MM.1S (cell line): ENCODE data around the gene FAM3D.
"Not testable (repeated sequence)": the region's sequence is repeated elsewhere in the genome, so short reads cannot be mapped to it uniquely, and the experiment has no call there.

ENCODE experiments used
- DNase-seq: peaks from one replicate; pipeline ENCODE4 v3.0.0-alpha.2; 2015
- H2AFZ ChIP-seq: fragments of 300-600 bp; sonication (generic); 2 replicates; pipeline ENCODE4 v1.6.0; 2016; ENCODE audit warnings: antibody characterized with exemption, low read length
- H3F3A ChIP-seq: fragments of 300-600 bp; sonication (generic); 2 replicates; pipeline ENCODE4 v1.6.1; 2016; ENCODE audit warnings: mild to moderate bottlenecking, antibody characterized with exemption, low read length, moderate library complexity, mixed read lengths; ENCODE audit not compliant: insufficient read depth
- H3K27ac ChIP-seq: fragments of 300-600 bp; sonication (generic); 2 replicates; pipeline ENCODE4 v1.5.1; 2016; ENCODE audit warnings: mild to moderate bottlenecking, low read length
- H3K27me3 ChIP-seq: fragments of 300-600 bp; sonication (generic); replicated peaks from 2 replicates; pipeline ENCODE4 v1.6.0; 2016; ENCODE audit warnings: low read length; ENCODE audit not compliant: insufficient read depth
- H3K36me3 ChIP-seq: fragments of 300-600 bp; sonication (generic); replicated peaks from 2 replicates; pipeline ENCODE4 v1.6.1; 2016; ENCODE audit warnings: mild to moderate bottlenecking, low read length, mixed read lengths; ENCODE audit not compliant: insufficient read depth
- H3K4me1 ChIP-seq: fragments of 300-600 bp; sonication (generic); 2 replicates; pipeline ENCODE4 v1.6.1; 2016; ENCODE audit warnings: low read length, mixed read lengths
- H3K4me2 ChIP-seq: fragments of 300-600 bp; sonication (generic); 2 replicates; pipeline ENCODE4 v1.6.0; 2016; ENCODE audit warnings: low read depth, low read length
- H3K4me3 ChIP-seq: fragments of 300-600 bp; sonication (generic); 2 replicates; pipeline ENCODE4 v1.5.1; 2016; ENCODE audit warnings: low read length, mixed read lengths
- H3K79me2 ChIP-seq: fragments of 300-600 bp; sonication (generic); 2 replicates; pipeline ENCODE4 v1.6.1; 2016; ENCODE audit warnings: mixed run types, low read length, mixed read lengths
- H3K9ac ChIP-seq: fragments of 300-600 bp; sonication (generic); 2 replicates; pipeline ENCODE4 v1.6.1; 2016; ENCODE audit warnings: low read length, mixed read lengths
- H3K9me2 ChIP-seq: fragments of 300-600 bp; sonication (generic); replicated peaks from 2 replicates; pipeline ENCODE4 v1.6.1; 2016; ENCODE audit warnings: mild to moderate bottlenecking, low read length, mixed read lengths; ENCODE audit not compliant: insufficient read depth
- H3K9me3 ChIP-seq: fragments of 300-600 bp; sonication (generic); replicated peaks from 2 replicates; pipeline ENCODE4 v1.6.1; 2016; ENCODE audit warnings: mild to moderate bottlenecking, low read length, mixed read lengths; ENCODE audit not compliant: insufficient read depth
- H4K20me1 ChIP-seq: fragments of 300-600 bp; sonication (generic); 2 replicates; pipeline ENCODE4 v1.6.1; 2016; ENCODE audit warnings: mild to moderate bottlenecking, low read length, moderate library complexity, mixed read lengths; ENCODE audit not compliant: insufficient read depth
- EZH2 ChIP-seq: fragments of 300-600 bp; sonication (generic); optimal IDR thresholded peaks from 2 replicates; pipeline ENCODE3; 2017; ENCODE audit warnings: low read depth, mild to moderate bottlenecking, antibody characterized with exemption, low read length, mixed read lengths
- EZH2phosphoT487 ChIP-seq: fragments of 300-600 bp; sonication (generic); IDR thresholded peaks from 2 replicates; pipeline ENCODE4 v1.6.1; 2018; ENCODE audit warnings: antibody characterized with exemption, low read length
- TF ChIP-seq, protein P1 (sequence below): fragments of 300-600 bp; sonication (generic); IDR thresholded peaks from 2 replicates; pipeline ENCODE4 v1.5.1; 2016; ENCODE audit warnings: antibody characterized with exemption, low read length, mixed read lengths

Gene FAM3D

DNA sequence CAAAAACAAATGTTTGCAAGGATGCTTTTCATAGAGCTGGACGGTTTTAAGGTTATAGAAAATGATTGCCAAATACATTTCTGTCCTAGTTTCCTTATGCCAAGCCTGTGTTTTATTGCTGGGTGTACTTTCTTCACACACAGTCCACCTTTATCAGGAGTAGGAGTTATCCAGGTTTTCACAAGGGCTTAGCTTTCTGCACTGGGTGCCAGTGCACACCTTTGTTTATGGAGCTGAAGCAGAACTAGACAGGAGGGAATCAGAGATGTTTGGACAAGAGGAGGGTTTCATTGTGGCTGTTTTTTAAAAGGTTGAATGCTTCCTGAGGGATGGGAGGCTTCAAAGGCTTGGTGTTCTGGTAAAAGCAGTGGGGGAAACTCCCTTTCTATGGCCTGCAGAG lies 29.5 kb upstream of the FAM3D start:
- Histone ChIP-seq H3K9me3 (no peaks in the 10 kb centered on the region), H3K27ac (no peak overlapping the region), H3K9me2 (no peaks in the 10 kb centered on the region), H2AFZ (no peak overlapping the region), H3K4me1 (no peaks in the 10 kb centered on the region), H3K4me2 (no peak overlapping the region), H3K79me2 (no peaks in the 10 kb centered on the region), H3K9ac (no peak overlapping the region), H4K20me1 (no peaks in the 10 kb centered on the region), H3F3A (no peaks in the 10 kb centered on the region), H3K4me3 (no peak overlapping the region), H3K27me3 (no peaks in the 10 kb centered on the region), H3K36me3 (no peaks in the 10 kb centered on the region)
- TF ChIP-seq EZH2: no peak
- no peak for TF ChIP-seq EZH2phosphoT487
- TF ChIP-seq, protein P1, sequence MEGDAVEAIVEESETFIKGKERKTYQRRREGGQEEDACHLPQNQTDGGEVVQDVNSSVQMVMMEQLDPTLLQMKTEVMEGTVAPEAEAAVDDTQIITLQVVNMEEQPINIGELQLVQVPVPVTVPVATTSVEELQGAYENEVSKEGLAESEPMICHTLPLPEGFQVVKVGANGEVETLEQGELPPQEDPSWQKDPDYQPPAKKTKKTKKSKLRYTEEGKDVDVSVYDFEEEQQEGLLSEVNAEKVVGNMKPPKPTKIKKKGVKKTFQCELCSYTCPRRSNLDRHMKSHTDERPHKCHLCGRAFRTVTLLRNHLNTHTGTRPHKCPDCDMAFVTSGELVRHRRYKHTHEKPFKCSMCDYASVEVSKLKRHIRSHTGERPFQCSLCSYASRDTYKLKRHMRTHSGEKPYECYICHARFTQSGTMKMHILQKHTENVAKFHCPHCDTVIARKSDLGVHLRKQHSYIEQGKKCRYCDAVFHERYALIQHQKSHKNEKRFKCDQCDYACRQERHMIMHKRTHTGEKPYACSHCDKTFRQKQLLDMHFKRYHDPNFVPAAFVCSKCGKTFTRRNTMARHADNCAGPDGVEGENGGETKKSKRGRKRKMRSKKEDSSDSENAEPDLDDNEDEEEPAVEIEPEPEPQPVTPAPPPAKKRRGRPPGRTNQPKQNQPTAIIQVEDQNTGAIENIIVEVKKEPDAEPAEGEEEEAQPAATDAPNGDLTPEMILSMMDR: no peak
- DNase-seq: no peak

DNA sequence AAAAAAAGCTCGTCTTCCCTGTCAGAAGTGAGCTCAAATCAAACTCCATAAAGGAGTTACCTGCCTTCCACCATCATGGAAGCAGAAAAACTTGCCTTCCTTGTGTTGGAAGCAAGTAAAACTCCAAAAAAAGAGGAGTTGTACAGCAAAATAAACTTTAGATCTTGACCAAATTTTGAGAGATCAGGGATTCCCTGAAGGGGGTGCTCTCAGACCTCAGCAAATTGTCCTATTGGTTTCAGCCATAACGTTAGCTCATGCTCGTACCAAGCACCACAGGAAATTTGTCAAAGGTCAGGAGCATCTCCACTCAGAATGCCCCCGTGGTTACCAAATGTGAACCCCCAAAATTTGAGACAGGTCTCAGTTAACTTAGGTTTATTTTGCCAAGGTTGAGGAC lies 28.7 kb upstream of the FAM3D start:
- H3K79me2 ChIP-seq, H3K9me2 ChIP-seq, H3K9me3 ChIP-seq, H3K4me1 ChIP-seq, H3K4me2 ChIP-seq, H3K27me3 ChIP-seq, H4K20me1 ChIP-seq, H2AFZ ChIP-seq, H3K27ac ChIP-seq, DNase-seq, H3K4me3 ChIP-seq, H3K36me3 ChIP-seq, H3F3A ChIP-seq, H3K9ac ChIP-seq: not testable (repeated sequence)

DNA sequence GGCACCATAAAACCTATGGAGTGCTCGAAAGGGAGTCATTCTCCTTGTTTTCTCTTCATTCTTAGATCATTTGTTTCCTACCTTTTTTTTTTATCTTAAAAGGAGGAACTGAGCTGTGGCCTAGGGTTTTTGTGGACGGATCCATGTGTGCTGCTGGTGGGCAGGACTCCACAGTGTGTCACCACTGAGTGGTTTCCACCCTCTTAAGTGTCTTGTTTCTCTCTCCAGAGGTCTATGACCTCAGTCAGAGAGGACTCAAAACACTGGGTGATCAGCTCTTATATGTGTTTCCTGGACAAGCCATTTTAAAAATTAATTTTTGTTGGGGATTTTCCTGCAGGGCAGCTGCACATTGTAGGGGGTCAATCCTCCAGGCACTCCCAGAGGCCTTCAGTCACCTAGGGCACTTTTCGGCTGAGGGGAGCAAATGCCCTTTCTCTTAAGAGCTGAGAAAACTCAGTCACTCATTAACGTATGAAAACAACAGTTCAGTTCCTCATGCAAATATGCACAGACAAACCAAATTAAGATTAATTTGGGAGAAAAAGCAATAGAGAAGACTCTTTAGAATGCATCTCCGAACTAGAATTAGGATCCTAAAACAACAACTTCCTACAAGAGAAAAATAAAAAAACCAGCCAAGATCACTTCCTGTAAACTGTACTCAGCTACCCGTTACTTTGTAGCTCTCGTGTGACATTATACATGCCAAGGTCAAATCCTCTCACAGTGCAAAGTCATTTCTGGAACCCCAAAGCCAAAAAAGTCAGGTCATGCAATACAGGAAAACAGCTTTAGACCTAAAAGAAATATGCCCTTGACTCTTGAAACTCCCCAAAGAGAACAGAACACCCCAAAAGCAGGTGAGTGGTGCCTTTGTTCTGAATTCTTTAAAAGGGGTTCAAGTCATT lies 27.6 kb upstream of the FAM3D start:
- Histone ChIP-seq H4K20me1 (no peaks in the 10 kb centered on the region), H3K4me1 (no peaks in the 10 kb centered on the region), H3K4me3 (no peak overlapping the region), H3K27me3 (no peaks in the 10 kb centered on the region), H3K27ac (no peak overlapping the region), H2AFZ (no peak overlapping the region), H3K9me2 (no peaks in the 10 kb centered on the region), H3K4me2 (no peak overlapping the region), H3K36me3 (no peaks in the 10 kb centered on the region), H3F3A (no peaks in the 10 kb centered on the region), H3K9me3 (no peaks in the 10 kb centered on the region), H3K9ac (no peak overlapping the region), H3K79me2 (no peaks in the 10 kb centered on the region)
- DNase-seq: no peak
- TF ChIP-seq EZH2phosphoT487: no peak
- TF ChIP-seq, protein P1: no peak
- no peak for TF ChIP-seq EZH2

DNA sequence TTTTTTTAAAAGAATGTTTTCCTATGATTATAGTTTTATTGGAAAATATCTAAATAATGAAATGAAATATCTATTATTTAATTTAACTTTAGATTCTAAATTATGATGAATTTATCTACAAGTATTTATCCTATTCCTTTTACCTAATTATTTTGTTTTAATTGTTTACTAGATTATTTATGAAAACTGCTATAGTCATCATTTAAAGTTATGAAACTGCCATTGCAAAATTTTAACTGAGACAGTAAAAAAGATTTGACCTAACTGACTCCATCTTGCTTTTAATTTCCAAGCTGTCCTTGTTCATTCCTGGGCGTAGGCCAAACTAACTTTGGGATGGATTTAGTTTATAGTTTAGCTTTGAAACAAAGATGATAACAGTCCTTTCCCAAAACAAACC lies 25.9 kb upstream of the FAM3D start:
- no peak for DNase-seq
- H2AFZ ChIP-seq: no peak overlapping the region
- no peaks in the 10 kb centered on the region for H3K79me2 ChIP-seq
- no peaks in the 10 kb centered on the region for H3K36me3 ChIP-seq
- H3K27me3 ChIP-seq: no peaks in the 10 kb centered on the region
- H3K9me3 ChIP-seq: no peaks in the 10 kb centered on the region
- no peak overlapping the region for H3K4me3 ChIP-seq
- H3K27ac ChIP-seq: no peak overlapping the region
- no peaks in the 10 kb centered on the region for H3F3A ChIP-seq
- H3K4me1 ChIP-seq: no peaks in the 10 kb centered on the region
- H3K9ac ChIP-seq: no peak overlapping the region
- no peaks in the 10 kb centered on the region for H4K20me1 ChIP-seq
- no peaks in the 10 kb centered on the region for H3K9me2 ChIP-seq
- H3K4me2 ChIP-seq: no peak overlapping the region
- TF ChIP-seq, protein P1: no peak
- TF ChIP-seq EZH2: no peak
- no peak for TF ChIP-seq EZH2phosphoT487
